HepG2 (cell line): ENCODE results near the gene FAM3B. TPM values are rescaled to one million over a fixed set of nuclear protein-coding genes. Genes with fewer than 3 reads are reported as not detected.

ENCODE experiments used
- AHDC1 ChIP-seq: sonication (generic); formaldehyde crosslinking; IDR thresholded peaks from 2 replicates; pipeline ENCODE4 v1.5.1; 2020; ENCODE audit warnings: mild to moderate bottlenecking, missing genetic modification reagents, borderline replicate concordance
- BCLAF1 ChIP-seq: fragments of 450-650 bp; IDR thresholded peaks from 2 replicates; pipeline ENCODE4 v1.6.1; 2017; ENCODE audit warnings: mild to moderate bottlenecking
- MATR3 ChIP-seq: sonication (generic); formaldehyde crosslinking; IDR thresholded peaks from 2 replicates; pipeline ENCODE4 v1.4.0; 2020; ENCODE audit warnings: missing genetic modification reagents
- MAZ ChIP-seq, 2 experiments: sonication (generic) in 1 of 2; formaldehyde crosslinking in 1 of 2; IDR thresholded peaks; 2 replicates each; pipeline versions ENCODE4 v1.5.0 to v1.6.1; 2012 to 2020; ENCODE audit warnings: low read depth in 2 of 2, mild to moderate bottlenecking in 2 of 2, borderline replicate concordance in 1 of 2, improper control_type of control experiment in 1 of 2, low read length in 1 of 2, missing genetic modification reagents in 1 of 2, moderate library complexity in 1 of 2
- MBD4 ChIP-seq: IDR thresholded peaks from 2 replicates; pipeline ENCODE4 v1.6.1; 2012; ENCODE audit warnings: low read length, inconsistent platforms, borderline replicate concordance
- PATZ1 ChIP-seq: sonication (generic); formaldehyde crosslinking; IDR thresholded peaks from 2 replicates; pipeline ENCODE4 v1.4.0; 2020; ENCODE audit warnings: missing genetic modification reagents
- RAD21 ChIP-seq: fragments of 450-650 bp; formaldehyde crosslinking; IDR thresholded peaks from 2 replicates; pipeline ENCODE4 v1.5.0; 2020; ENCODE audit warnings: mild to moderate bottlenecking
- RBAK ChIP-seq: sonication (generic); formaldehyde crosslinking; IDR thresholded peaks from 2 replicates; pipeline ENCODE4 v1.5.1; 2020; ENCODE audit warnings: mild to moderate bottlenecking, missing genetic modification reagents
- RFX5 ChIP-seq: IDR thresholded peaks from 2 replicates; pipeline ENCODE4 v1.6.1; 2011; ENCODE audit warnings: low read depth, low read length, improper control_type of control experiment
- SATB2 ChIP-seq: sonication (generic); formaldehyde crosslinking; IDR thresholded peaks from 2 replicates; pipeline ENCODE4 v1.5.0; 2020; ENCODE audit warnings: missing genetic modification reagents
- SIN3A ChIP-seq: IDR thresholded peaks from 2 replicates; pipeline ENCODE4 v1.6.1; 2011; ENCODE audit warnings: low read depth, mild to moderate bottlenecking, control low read depth, low read length, borderline replicate concordance
- SRSF1 ChIP-seq: fragments of 200-400 bp; formaldehyde crosslinking; optimal IDR thresholded peaks from 2 replicates; pipeline ENCODE3; 2017; ENCODE audit warnings: mild to moderate bottlenecking, low read depth, low read length, moderate library complexity
- STAG1 ChIP-seq: sonication (generic); formaldehyde crosslinking; IDR thresholded peaks from 2 replicates; pipeline ENCODE4 v1.4.0; 2020; ENCODE audit warnings: missing genetic modification reagents
- ZNF670 ChIP-seq: sonication (generic); formaldehyde crosslinking; IDR thresholded peaks from 2 replicates; pipeline ENCODE4 v1.8.0; 2022; ENCODE audit warnings: mild to moderate bottlenecking, missing genetic modification reagents, borderline replicate concordance
- ZNF691 ChIP-seq: sonication (generic); formaldehyde crosslinking; IDR thresholded peaks from 2 replicates; pipeline ENCODE4 v1.4.0; 2020; ENCODE audit warnings: missing genetic modification reagents, low read depth, mild to moderate bottlenecking, borderline replicate concordance
- ZNF766 ChIP-seq: sonication (generic); formaldehyde crosslinking; IDR thresholded peaks from 2 replicates; pipeline ENCODE4 v1.5.0; 2020; ENCODE audit warnings: missing genetic modification reagents, borderline replicate concordance
- ZNF839 ChIP-seq: sonication (generic); formaldehyde crosslinking; IDR thresholded peaks from 2 replicates; pipeline ENCODE4 v1.4.0; 2020; ENCODE audit warnings: missing genetic modification reagents, mild to moderate bottlenecking, borderline replicate concordance
- polyA plus RNA-seq, 8 experiments: library from polyadenylated mRNA; depleted of rRNA in 3 of 8; stranded (reverse) in 7 of 8; unstranded in 1 of 8; fragments of >200 nt; fragmentation: Illumina TruSeq in 4 of 8; extraction: Trizol in 4 of 8; gene quantifications; 2 replicates each; pipeline versions ENCODE4 v1.2.1 to v1.2.3, GENCODE V29; 2011 to 2016; ENCODE audit warnings: low read depth in 4 of 8, missing spikeins in 1 of 8, mixed read lengths in 1 of 8; ENCODE audit not compliant: insufficient read depth in 1 of 8
- total RNA-seq, 5 experiments: library from RNA; depleted of rRNA; stranded (reverse); fragments of >200 nt; fragmentation: Illumina TruSeq; extraction: Trizol; gene quantifications; 2 replicates each; pipeline ENCODE4 v1.2.3, GENCODE V29; 2016; ENCODE audit warnings: low read depth in 1 of 5

FAM3B gene
- total and polyA plus RNA-seq, 2 of the 13 experiments (the other 11 are each of a cell fraction or from before 2014, with no cell fraction given), result 46.5 to 62.0 TPM

GRCh38 chr21:41369105-41369919, 52.7 kb downstream of the FAM3B start (continued):
- TF ChIP-seq BCLAF1 (no peak), RBAK (CRISPR knock-in tag) (no peak), RFX5 (no peak), SRSF1 (no peak), RAD21 (CRISPR knock-in tag) (peak; percentile 30), AHDC1 (no peak), ZNF839 (CRISPR knock-in tag) (no peak), ZNF766 (CRISPR knock-in tag) (no peak), ZNF691 (CRISPR knock-in tag) (no peak), SIN3A (no peak), MAZ (IDR thresholded peaks at IDR 0.05; ENCODE audit: borderline replicate concordance, low read depth, low read length) (no peak), MAZ (CRISPR knock-in tag; IDR thresholded peaks at IDR 0.05; ENCODE audit: low read depth) (peak; percentile 48; the same call in 1 of the 2 replicates), STAG1 (no peak; the same call in 1 of the 2 replicates), ZNF670 (CRISPR knock-in tag) (no peak), MBD4 (no peak), SATB2 (CRISPR knock-in tag) (no peak), MATR3 (no peak), PATZ1 (CRISPR knock-in tag) (peak; percentile 21; the same call in 1 of the 2 replicates)
